ENCODE measurements around the gene PLA2G5. TPM values are rescaled to one million over a fixed set of nuclear protein-coding genes. Genes with fewer than 3 reads are reported as not detected.

The PLA2G5 gene
- total and polyA plus RNA-seq, 2 of the 13 experiments (the other 11 are each of a cell fraction or from before 2014, with no cell fraction given): not detected

DNA sequence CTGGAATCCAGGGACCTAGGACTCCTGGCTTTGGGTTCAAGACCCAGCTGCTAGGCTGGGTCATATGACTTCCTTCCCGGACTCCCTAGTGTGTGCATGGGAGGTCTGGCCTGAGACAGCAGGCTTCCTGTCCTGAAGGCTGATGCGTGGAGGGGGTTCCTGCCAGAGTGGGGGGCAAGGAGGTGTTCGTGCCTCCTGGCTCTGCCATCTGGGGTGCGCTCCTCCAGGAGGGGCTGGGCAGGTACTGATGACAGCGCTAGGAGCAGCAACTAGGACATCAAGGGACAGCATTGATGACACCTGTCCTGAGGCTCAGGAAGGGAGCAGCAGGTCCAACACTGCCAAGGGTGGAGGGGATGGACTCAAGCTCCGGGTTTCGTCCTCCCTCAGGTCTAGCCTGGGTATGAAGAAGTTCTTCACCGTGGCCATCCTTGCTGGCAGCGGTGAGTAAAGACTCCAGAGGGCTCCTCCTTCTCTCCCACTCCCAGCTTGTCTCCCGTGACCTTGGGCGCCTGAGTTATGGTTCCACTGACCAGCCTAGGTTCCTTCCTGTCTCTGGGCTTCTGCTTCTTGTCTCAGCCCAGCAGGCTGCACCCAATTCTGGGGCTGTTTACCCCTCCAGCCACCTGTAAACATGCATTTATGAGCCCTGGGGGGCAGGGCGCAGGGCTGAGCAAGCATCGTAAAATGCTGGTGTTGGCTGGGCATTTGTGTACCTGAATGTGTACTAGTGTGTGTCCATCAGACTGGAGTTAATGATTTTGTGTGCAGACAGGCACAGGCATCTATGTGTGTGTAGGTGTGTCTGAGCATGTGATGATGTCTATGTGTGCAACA lies 70.0 kb downstream of the PLA2G5 start:
- Histone ChIP-seq H3K27me3 (ENCODE audit: control insufficient read depth in 1 of 2, insufficient read depth in 2 of 2, low read length in 2 of 2) (peaks cover 2 to 21% of the 10 kb centered on the region in 2 experiments; a peak in 3 of 5 replicates), H3K9ac (ENCODE audit: insufficient read depth, low read depth, low read length) (no peak overlapping the region), H3K4me3 (replicated peaks in 1 of 3; ENCODE audit: insufficient read depth in 1 of 3, low read depth in 2 of 3, low read length in 3 of 3) (no peak overlapping the region), H2AFZ (ENCODE audit: low read length) (no peak overlapping the region), H3K9me3 (ENCODE audit: low read length) (no peaks in the 10 kb centered on the region), H3K27ac (ENCODE audit: extremely low read length, insufficient read depth, low read length) (no peak overlapping the region), H3K36me3 (replicated peaks in 1 of 2; ENCODE audit: control insufficient read depth in 1 of 2, insufficient read depth in 2 of 2, low read length in 2 of 2) (no peaks in the 10 kb centered on the region), H3K4me1 (ENCODE audit: insufficient read depth, low read length) (peaks cover 13% of the 10 kb centered on the region), H3K4me2 (ENCODE audit: low read depth, low read length) (no peak overlapping the region), H4K20me1 (ENCODE audit: insufficient read depth, low read length) (no peaks in the 10 kb centered on the region), H3K79me2 (ENCODE audit: insufficient read depth, low read length) (no peaks in the 10 kb centered on the region)
- FAIRE-seq: no peak
- no TSS peak for BruUV-seq (replicated peaks)
- in situ Hi-C loops (cut with HindIII; ENCODE audit: extremely low pct_ligation_motif_present, low pct_unique_long_range_greater_than_20kb): no loop called here
- no peak for DNase-seq (ENCODE audit: low spot score)
- ChIA-PET POLR2A (no interaction called here), CTCF (ENCODE audit: low intra/inter-chr PET ratio, low total read pairs) (no interaction called here)
- 33% methylated on average over 5 of the region's 13 CpGs for WGBS (ENCODE audit: low lambda C conversion rate)
- intact Hi-C loops (cut with micrococcal nuclease; ENCODE audit: unreplicated experiment): no loop called here
- no peak for ATAC-seq
- TF ChIP-seq, protein P1, sequence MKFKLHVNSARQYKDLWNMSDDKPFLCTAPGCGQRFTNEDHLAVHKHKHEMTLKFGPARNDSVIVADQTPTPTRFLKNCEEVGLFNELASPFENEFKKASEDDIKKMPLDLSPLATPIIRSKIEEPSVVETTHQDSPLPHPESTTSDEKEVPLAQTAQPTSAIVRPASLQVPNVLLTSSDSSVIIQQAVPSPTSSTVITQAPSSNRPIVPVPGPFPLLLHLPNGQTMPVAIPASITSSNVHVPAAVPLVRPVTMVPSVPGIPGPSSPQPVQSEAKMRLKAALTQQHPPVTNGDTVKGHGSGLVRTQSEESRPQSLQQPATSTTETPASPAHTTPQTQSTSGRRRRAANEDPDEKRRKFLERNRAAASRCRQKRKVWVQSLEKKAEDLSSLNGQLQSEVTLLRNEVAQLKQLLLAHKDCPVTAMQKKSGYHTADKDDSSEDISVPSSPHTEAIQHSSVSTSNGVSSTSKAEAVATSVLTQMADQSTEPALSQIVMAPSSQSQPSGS (CRISPR knock-in tag; IDR thresholded peaks at IDR 0.05): no peak
- TF ChIP-seq ZNF773 (CRISPR knock-in tag; IDR thresholded peaks at IDR 0.05; ENCODE audit: borderline replicate concordance) (no peak), ATF7 (IDR thresholded peaks at IDR 0.05) (no peak), ATF7 (CRISPR knock-in tag; IDR thresholded peaks at IDR 0.05) (no peak), HDAC2 (CRISPR knock-in tag; IDR thresholded peaks at IDR 0.05) (no peak), PAWR (CRISPR knock-in tag; IDR thresholded peaks at IDR 0.05; ENCODE audit: borderline replicate concordance) (no peak), SNRNP70 (IDR thresholded peaks at IDR 0.05; ENCODE audit: low read depth, low read length) (no peak)
- TF ChIP-seq, protein P2, sequence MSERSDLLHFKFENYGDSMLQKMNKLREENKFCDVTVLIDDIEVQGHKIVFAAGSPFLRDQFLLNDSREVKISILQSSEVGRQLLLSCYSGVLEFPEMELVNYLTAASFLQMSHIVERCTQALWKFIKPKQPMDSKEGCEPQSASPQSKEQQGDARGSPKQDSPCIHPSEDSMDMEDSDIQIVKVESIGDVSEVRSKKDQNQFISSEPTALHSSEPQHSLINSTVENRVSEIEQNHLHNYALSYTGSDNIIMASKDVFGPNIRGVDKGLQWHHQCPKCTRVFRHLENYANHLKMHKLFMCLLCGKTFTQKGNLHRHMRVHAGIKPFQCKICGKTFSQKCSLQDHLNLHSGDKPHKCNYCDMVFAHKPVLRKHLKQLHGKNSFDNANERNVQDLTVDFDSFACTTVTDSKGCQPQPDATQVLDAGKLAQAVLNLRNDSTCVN (CRISPR knock-in tag; IDR thresholded peaks at IDR 0.05; ENCODE audit: borderline replicate concordance): no peak
